Duodenal mucosa (tissue), 2 donors: Measurements from ENCODE around the gene AEBP1.

Source experiments
- H3K27ac ChIP-seq: one replicate; pipeline ENCODE4 v1.7.0; 2013; ENCODE audit warnings: low read depth, low read length
- H3K27me3 ChIP-seq, 2 donors: one replicate each; pipeline ENCODE4 v1.7.0; 2013; ENCODE audit warnings: low read length in 2 of 2, control low read depth in 1 of 2; ENCODE audit not compliant: insufficient read depth in 2 of 2, control insufficient read depth in 1 of 2
- H3K36me3 ChIP-seq, 2 donors: one replicate each; pipeline ENCODE4 v1.7.0; 2013; ENCODE audit warnings: low read length in 2 of 2, control low read depth in 1 of 2; ENCODE audit not compliant: insufficient read depth in 2 of 2, control insufficient read depth in 1 of 2
- H3K4me1 ChIP-seq, 2 donors: one replicate each; pipeline ENCODE4 v1.7.0; 2013; ENCODE audit warnings: low read length in 2 of 2, control low read depth in 1 of 2; ENCODE audit not compliant: insufficient read depth in 2 of 2, control insufficient read depth in 1 of 2
- H3K4me3 ChIP-seq, 2 donors: one replicate each; pipeline ENCODE4 v1.7.0; 2013; ENCODE audit warnings: low read length in 2 of 2, low read depth in 1 of 2
- H3K9ac ChIP-seq, 2 donors: one replicate each; pipeline ENCODE4 v1.7.0; 2013; ENCODE audit warnings: low read length in 2 of 2, low read depth in 1 of 2
- H3K9me3 ChIP-seq, 2 donors: one replicate each; pipeline ENCODE4 v1.7.0; 2013; ENCODE audit warnings: low read length in 2 of 2, control low read depth in 1 of 2; ENCODE audit not compliant: control insufficient read depth in 1 of 2

The AEBP1 gene

DNA sequence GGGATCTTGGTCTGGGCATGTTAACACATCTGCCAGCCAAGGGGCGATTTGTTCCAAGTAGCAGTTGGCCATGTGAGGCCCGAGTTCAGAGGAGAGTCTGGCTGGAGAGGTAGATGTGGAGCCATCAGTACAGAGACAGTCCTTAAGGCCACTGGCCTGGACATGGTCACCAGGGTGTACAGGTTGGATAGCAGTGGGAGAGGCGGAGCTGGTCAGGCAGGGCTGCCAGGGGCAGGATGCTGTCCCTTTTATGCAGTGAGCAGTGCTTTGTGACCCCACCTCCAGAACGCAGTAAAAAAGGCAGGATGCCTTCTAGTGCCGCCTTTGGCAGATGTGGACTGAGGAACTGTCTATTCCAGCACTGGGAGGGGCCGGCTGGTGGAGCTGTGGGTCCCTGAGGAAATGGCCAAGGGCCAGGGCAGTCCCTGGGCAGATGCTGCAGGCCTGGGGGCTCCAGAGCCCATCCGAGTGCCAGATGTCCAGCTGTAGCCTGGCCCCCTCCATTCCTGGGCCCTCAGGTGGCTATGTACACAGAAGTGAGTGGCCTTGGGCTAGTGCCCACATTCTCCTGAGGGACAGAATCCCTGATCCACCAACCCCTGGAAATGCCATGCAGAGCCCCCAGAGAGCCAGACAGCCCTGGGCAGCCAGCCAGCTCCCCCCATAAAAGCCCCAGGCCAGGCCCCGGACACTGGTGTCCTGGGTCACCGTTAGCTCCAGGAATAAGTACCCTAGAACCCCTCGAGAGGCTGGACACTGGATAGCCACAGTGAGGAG, 54.1 kb downstream of the AEBP1 start:
- Histone ChIP-seq H3K27ac (no peak overlapping the region), H3K4me1 (peaks cover 0 to 9% of the 10 kb centered on the region in 2 donors), H3K9ac (no peak overlapping the region), H3K9me3 (no peaks in the 10 kb centered on the region), H3K27me3 (no peaks in the 10 kb centered on the region), H3K36me3 (no peaks in the 10 kb centered on the region), H3K4me3 (no peak overlapping the region)

DNA sequence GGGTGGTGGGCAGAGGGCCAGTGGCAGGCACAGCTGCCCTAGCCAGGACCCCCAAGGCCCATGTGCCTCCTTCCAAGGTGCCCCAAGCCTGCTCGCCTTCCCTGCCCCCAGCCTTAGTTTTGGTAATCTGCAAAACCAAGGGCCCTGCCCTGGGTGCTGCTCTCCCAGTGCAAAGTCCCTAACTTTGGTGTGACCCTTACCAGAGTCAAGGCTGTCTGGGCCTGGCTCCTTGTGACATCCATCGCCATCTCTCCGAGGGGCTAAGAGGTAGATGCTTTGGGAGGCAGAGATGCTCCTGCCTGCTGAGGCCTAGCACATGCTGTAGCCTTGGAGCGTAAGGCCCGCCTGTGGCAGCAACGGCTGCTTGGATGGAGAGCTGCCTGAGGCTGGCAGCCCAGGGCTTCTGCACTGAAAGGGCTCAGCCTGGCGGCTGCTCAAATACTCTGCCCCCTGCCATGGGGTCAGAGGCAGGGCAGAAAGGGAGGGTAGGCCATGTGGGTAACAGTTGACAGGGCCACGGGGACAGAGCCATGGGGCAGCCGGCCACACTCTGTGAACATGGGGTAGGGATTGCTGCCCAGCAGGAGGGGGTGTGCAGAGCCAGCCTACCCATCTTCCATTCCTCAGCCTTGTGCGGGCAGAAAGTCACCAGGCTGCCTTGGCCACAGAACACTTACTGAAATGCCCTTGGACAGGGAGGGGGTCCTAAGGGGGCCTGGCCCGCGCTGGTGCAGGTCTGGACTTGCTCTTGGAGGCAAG, 54.9 kb downstream of the AEBP1 start:
- Histone ChIP-seq H3K27ac (no peak overlapping the region), H3K4me3 (no peak overlapping the region), H3K4me1 (peaks cover 0 to 9% of the 10 kb centered on the region in 2 donors), H3K36me3 (no peaks in the 10 kb centered on the region), H3K9ac (no peak overlapping the region), H3K9me3 (no peaks in the 10 kb centered on the region), H3K27me3 (no peaks in the 10 kb centered on the region)

DNA sequence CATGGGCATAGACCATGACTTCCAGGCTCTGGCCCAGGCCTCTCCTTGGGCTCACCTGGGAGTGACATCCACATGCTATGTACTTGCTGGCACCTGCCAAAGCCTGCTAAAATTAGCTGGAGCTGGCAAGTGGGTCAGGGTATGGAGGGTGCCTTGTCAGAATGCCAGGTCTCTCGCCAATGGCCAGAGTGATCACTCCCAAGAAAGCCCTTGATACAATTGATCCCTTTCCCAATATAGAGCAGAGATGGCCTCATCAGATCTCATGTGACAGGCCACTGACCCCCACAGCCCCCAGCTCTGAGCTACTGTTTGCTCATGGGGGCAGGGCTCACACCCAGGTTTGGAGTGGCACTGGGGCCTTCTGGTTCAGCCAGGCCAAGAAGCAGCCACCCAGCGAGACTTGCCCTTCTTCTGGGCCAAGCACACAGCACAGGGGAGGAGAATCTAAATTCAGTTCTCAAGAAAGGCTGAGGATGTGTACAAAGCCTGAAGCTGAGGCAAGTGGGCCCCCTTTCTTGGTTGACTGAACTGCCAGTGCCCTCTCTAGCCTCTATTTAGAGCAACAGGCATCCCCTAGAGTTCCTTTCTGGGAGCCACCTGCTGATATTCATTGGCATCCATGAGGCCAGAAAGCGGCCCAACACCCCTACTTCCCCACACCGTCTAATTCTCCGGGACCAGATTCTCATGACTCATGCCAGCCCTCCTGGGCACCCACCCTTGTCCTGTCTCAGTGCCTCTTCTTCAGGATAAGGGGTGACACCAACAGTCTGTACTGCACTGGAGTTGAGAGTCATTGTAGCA, 55.9 kb downstream of the AEBP1 start:
- Histone ChIP-seq H3K27me3 (no peaks in the 10 kb centered on the region), H3K36me3 (no peaks in the 10 kb centered on the region), H3K4me1 (peaks cover 0 to 9% of the 10 kb centered on the region in 2 donors), H3K27ac (no peak overlapping the region), H3K9ac (no peak overlapping the region), H3K9me3 (no peaks in the 10 kb centered on the region), H3K4me3 (no peak overlapping the region)

DNA sequence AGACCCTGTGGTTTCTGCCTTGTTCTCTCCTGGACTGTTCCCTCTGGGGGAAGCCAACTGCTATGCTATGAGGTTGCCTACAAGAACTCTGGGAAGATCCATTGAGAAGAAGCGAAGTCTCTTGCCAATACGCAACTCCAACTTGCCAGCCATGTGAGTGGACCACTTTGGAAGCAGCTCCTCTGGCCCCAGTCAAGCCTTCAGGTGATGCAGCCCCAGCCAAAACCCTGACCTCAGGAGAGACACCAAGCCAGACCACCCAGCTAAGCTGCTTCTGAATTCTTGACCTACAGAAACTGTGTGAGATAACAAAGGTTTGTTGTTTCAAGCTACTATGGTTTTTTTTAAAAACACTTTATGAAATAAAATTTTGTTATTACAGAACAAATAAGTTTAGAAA, 57.2 kb downstream of the AEBP1 start:
- Histone ChIP-seq H3K9me3 (no peaks in the 10 kb centered on the region), H3K36me3 (no peaks in the 10 kb centered on the region), H3K27ac (no peak overlapping the region), H3K9ac (no peak overlapping the region), H3K27me3 (no peaks in the 10 kb centered on the region), H3K4me3 (no peak overlapping the region), H3K4me1 (no peaks in the 10 kb centered on the region)

DNA sequence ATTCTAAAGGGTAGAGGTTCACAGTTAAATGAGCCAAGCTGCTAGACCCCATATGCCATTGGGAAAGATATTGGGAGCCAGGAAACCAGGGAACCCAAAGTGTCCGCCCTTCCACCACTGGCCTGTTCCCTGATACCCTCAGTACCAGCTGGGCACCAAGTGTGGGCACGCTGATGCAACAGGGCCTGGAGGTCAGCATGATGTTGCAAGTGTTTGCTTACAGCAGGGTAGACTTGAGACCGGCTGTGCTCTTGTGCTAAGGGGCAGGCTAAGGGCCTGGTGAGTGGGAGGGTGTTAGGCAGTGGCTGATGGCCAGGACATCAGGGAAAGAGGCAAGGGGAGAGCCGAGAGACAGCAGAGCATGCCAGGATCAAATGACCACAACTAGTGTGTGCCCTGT, 58.0 kb downstream of the AEBP1 start:
- no peaks in the 10 kb centered on the region for H3K4me1 ChIP-seq
- H3K9me3 ChIP-seq: no peaks in the 10 kb centered on the region
- H3K27me3 ChIP-seq: no peaks in the 10 kb centered on the region
- no peak overlapping the region for H3K9ac ChIP-seq
- no peak overlapping the region for H3K4me3 ChIP-seq
- H3K27ac ChIP-seq: no peak overlapping the region
- H3K36me3 ChIP-seq: no peaks in the 10 kb centered on the region

DNA sequence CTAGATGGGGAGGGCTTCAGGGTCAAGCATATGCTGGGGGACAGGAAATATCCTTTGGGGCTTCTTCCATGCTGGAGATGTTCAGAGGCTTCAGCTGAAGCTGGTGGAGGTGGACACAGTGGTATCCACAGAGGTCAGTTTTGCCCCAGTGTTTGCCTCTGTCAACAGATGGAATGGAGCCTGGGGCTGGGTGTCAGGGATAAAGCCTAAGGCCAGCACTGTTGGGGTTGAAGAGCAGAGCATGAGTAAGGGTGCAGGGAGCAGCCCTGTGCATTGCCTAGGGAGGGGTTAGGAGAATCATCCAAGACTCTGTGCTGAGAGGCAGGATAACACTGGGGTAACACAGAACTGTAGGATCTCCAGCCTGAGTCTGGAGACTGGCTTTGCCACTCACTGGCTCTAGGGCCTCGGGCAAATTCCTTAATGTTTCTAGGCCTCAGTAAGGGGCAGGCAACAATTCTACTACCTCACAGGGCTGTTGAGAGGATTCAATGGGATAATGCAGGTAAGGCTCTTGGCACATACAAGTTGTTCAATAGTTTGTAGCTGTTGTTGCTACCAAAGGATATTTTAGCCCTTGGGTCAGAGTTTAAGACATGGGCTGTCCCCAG, 58.7 kb downstream of the AEBP1 start:
- no peaks in the 10 kb centered on the region for H3K27me3 ChIP-seq
- no peak overlapping the region for H3K27ac ChIP-seq
- no peaks in the 10 kb centered on the region for H3K4me1 ChIP-seq
- H3K9me3 ChIP-seq: no peaks in the 10 kb centered on the region
- H3K4me3 ChIP-seq: no peak overlapping the region
- no peaks in the 10 kb centered on the region for H3K36me3 ChIP-seq
- H3K9ac ChIP-seq: no peak overlapping the region

DNA sequence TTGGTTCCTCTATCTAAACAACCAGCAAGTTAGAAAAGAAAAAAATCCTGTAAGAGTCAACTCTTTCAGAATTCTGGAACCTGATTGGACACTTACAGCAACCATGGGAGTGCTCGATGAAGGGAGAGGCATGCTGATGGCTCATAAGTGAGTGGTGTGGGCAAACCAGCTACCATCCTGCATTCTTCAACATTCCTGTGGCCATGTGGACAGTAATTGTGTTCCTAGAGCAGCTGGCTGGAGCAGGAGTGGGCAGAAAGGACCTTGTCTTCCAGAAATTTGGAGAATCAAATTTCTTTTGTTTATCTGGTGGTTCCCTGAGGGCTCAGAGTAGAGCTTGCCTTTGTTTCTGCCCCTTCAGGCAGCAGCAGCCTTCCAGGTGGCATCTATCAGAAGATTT, 59.4 kb downstream of the AEBP1 start:
- Histone ChIP-seq H3K9me3 (no peaks in the 10 kb centered on the region), H3K27me3 (no peaks in the 10 kb centered on the region), H3K36me3 (no peaks in the 10 kb centered on the region), H3K4me1 (no peaks in the 10 kb centered on the region), H3K9ac (no peak overlapping the region), H3K27ac (no peak overlapping the region), H3K4me3 (no peak overlapping the region)
